Kidney glomerular epithelial cell (primary cell): ENCODE measurements around the gene PPP4C.

Source experiments
- DNase-seq: peaks from one replicate; lab custom pipeline; 2025; lab: John Stamatoyannopoulos, UW

PPP4C gene

GRCh38 chr16:30054959-30055553 lies 20.7 kb upstream of the PPP4C start:
- DNase-seq = no peak

- DNase-seq = no peak
Observed at GRCh38 chr16:30060346-30060745, 15.4 kb upstream of the PPP4C start.

- no peak for DNase-seq
Observed at GRCh38 chr16:30060836-30061554, 14.8 kb upstream of the PPP4C start.

- no peak for DNase-seq
Observed at GRCh38 chr16:30063278-30063892, 12.4 kb upstream of the PPP4C start.

GRCh38 chr16:30063893-30064728 lies 11.7 kb upstream of the PPP4C start:
- DNase-seq = no peak

GRCh38 chr16:30064729-30065101 lies 11.1 kb upstream of the PPP4C start:
- DNase-seq = no peak

GRCh38 chr16:30065102-30065942 lies 10.5 kb upstream of the PPP4C start, which contains the start of gene ALDOA:
Gene ALDOA, plus strand, starts transcription at chr16:30065760. Its CDS starts 1,138 bp downstream, at chr16:30066898.
- peak; percentile 98 for DNase-seq

- DNase-seq = no peak
Observed at GRCh38 chr16:30065943-30066760, 9.6 kb upstream of the PPP4C start.

GRCh38 chr16:30066761-30067583 lies 8.8 kb upstream of the PPP4C start:
- DNase-seq = no peak

- no peak for DNase-seq
Observed at GRCh38 chr16:30067584-30067916, 8.2 kb upstream of the PPP4C start.

- no peak for DNase-seq
Observed at GRCh38 chr16:30068333-30068732, 7.5 kb upstream of the PPP4C start.

- DNase-seq = no peak
Observed at GRCh38 chr16:30068750-30069610, 6.8 kb upstream of the PPP4C start.

- DNase-seq = no peak
Observed at GRCh38 chr16:30069611-30070462, 6.0 kb upstream of the PPP4C start.

- no peak for DNase-seq
Observed at GRCh38 chr16:30070490-30070889, 5.3 kb upstream of the PPP4C start.

GRCh38 chr16:30076276-30076791 lies 540 bp downstream of the PPP4C start:
- DNase-seq = no peak

GRCh38 chr16:30077656-30078055 lies 1.9 kb downstream of the PPP4C start:
- DNase-seq = no peak

- DNase-seq = no peak
Observed at GRCh38 chr16:30078744-30079143, 3.0 kb downstream of the PPP4C start.

- DNase-seq = no peak
Observed at GRCh38 chr16:30079480-30079879, 3.7 kb downstream of the PPP4C start.
